SK-N-SH (cell line): ENCODE results near the gene PRKCA. TPM values are rescaled to one million over a fixed set of nuclear protein-coding genes. Genes with fewer than 3 reads are reported as not detected.
A peak's percentile ranks its signal among the peaks of the same experiment; 100 is the strongest.

Experiments
- CTCF ChIA-PET: fragments of 300-600, 350-600 bp; formaldehyde crosslinking; extraction: SDS; loops from one replicate; lab custom pipeline; 2021; lab: Yijun Ruan, JAX
- POLR2A ChIA-PET: fragments of 350-600 bp; sonication (Branson Sonifier 250); formaldehyde crosslinking; extraction: SDS; loops from one replicate; lab custom pipeline; 2020; ENCODE audit warnings: antibody characterized with exemption, inconsistent platforms; lab: Yijun Ruan, JAX
- DNase-seq: peaks from one replicate; pipeline ENCODE4 v3.0.0; 2012
- H2AFZ ChIP-seq: fragments of 200-600 bp; sonication (generic); 2 replicates; pipeline ENCODE4 v1.8.1; 2016; ENCODE audit warnings: antibody characterized with exemption, mild to moderate bottlenecking, low read depth
- H3F3A ChIP-seq: fragments of 200-600 bp; sonication (generic); replicated peaks from 2 replicates; pipeline ENCODE3; 2016; ENCODE audit warnings: antibody characterized with exemption, mild to moderate bottlenecking; ENCODE audit not compliant: insufficient read depth
- H3K27ac ChIP-seq, 2 experiments: fragments of 200-500 bp in 1 of 2; fragments of 200-600 bp in 1 of 2; sonication (Bioruptor generic) in 1 of 2; sonication (generic), shearing (Covaris generic) in 1 of 2; 2 replicates each; pipeline versions ENCODE4 v1.5.1 to v1.6.1; 2014 to 2016; ENCODE audit warnings: low read depth in 2 of 2, inconsistent platforms in 1 of 2, low read length in 1 of 2, mild to moderate bottlenecking in 1 of 2, mixed read lengths in 1 of 2
- H3K27me3 ChIP-seq: fragments of 200-600 bp; sonication (generic), shearing (Covaris generic); 2 replicates; pipeline ENCODE4 v1.6.1; 2016; ENCODE audit warnings: mixed run types; ENCODE audit not compliant: insufficient read depth
- H3K36me3 ChIP-seq, 2 experiments: fragments of 200-500 bp in 1 of 2; fragments of 200-600 bp in 1 of 2; sonication (Bioruptor generic) in 1 of 2; sonication (generic) in 1 of 2; replicated peaks in 1 of 2; 2 replicates each; pipeline versions ENCODE3 to v1.5.1; 2014 to 2016; ENCODE audit warnings: low read length in 1 of 2, mild to moderate bottlenecking in 1 of 2; ENCODE audit not compliant: insufficient read depth in 2 of 2, control insufficient read depth in 1 of 2
- H3K4me1 ChIP-seq, 2 experiments: fragments of 200-500 bp in 1 of 2; fragments of 200-600 bp in 1 of 2; sonication (Bioruptor generic) in 1 of 2; sonication (generic), shearing (Covaris generic) in 1 of 2; 2 replicates each; pipeline versions ENCODE4 v1.5.1 to v1.6.1; 2014 to 2016; ENCODE audit warnings: low read depth in 1 of 2, low read length in 1 of 2, mixed run types in 1 of 2; ENCODE audit not compliant: insufficient read depth in 2 of 2, control insufficient read depth in 1 of 2
- H3K4me2 ChIP-seq: fragments of 200-600 bp; sonication (generic), shearing (Covaris generic); 2 replicates; pipeline ENCODE4 v1.6.1; 2017; ENCODE audit warnings: mixed run types
- H3K4me3 ChIP-seq, 2 experiments: fragments of 200-500 bp in 1 of 2; fragments of 200-600 bp in 1 of 2; sonication (Bioruptor generic) in 1 of 2; sonication (generic), shearing (Covaris generic) in 1 of 2; 2 replicates each; pipeline versions ENCODE4 v1.5.1 to v1.8.1; 2014 to 2016; ENCODE audit warnings: low read depth in 2 of 2, inconsistent platforms in 1 of 2, low read length in 1 of 2, mild to moderate bottlenecking in 1 of 2, mixed read lengths in 1 of 2, moderate library complexity in 1 of 2
- H3K79me2 ChIP-seq: fragments of 200-600 bp; sonication (generic); 2 replicates; pipeline ENCODE4 v1.8.1; 2017; ENCODE audit warnings: mild to moderate bottlenecking; ENCODE audit not compliant: insufficient read depth
- H3K9ac ChIP-seq: fragments of 200-600 bp; sonication (generic); 2 replicates; pipeline ENCODE4 v1.6.1; 2017; ENCODE audit warnings: mixed run types
- H3K9me2 ChIP-seq: fragments of 200-600 bp; sonication (generic); 2 replicates; pipeline ENCODE4 v1.6.1; 2017; ENCODE audit warnings: mixed run types
- H3K9me3 ChIP-seq: fragments of 200-600 bp; sonication (generic); 2 replicates; pipeline ENCODE4 v1.6.1; 2017; ENCODE audit warnings: mixed run types, mild to moderate bottlenecking, moderate library complexity
- H4K20me1 ChIP-seq: fragments of 200-600 bp; sonication (generic); 2 replicates; pipeline ENCODE4 v1.6.1; 2017; ENCODE audit warnings: mild to moderate bottlenecking, mixed run types; ENCODE audit not compliant: insufficient read depth
- CHD2 ChIP-seq: fragments of 150-350 bp; IDR thresholded peaks from 2 replicates; pipeline ENCODE4 v1.6.1; 2018; ENCODE audit warnings: low read length; ENCODE audit not compliant: partially characterized antibody
- CTCF ChIP-seq: fragments of 200-600 bp; sonication (generic); IDR thresholded peaks from 2 replicates; pipeline ENCODE4 v1.6.1; 2017; ENCODE audit warnings: antibody characterized with exemption, mild to moderate bottlenecking, moderate library complexity
- ELF1 ChIP-seq: IDR thresholded peaks from 2 replicates; pipeline ENCODE4 v1.4.0; 2012
- EP300 ChIP-seq, 2 experiments: IDR thresholded peaks; 2 replicates each; pipeline versions ENCODE4 v1.4.0 to v1.6.1; 2012; ENCODE audit warnings: borderline replicate concordance in 1 of 2, low read depth in 1 of 2, low read length in 1 of 2
- EZH2phosphoT487 ChIP-seq: fragments of 200-600 bp; sonication (generic); IDR thresholded peaks from 2 replicates; pipeline ENCODE4 v1.6.1; 2017; ENCODE audit warnings: low read depth, mixed run types, mild to moderate bottlenecking, antibody characterized with exemption, moderate library complexity, borderline replicate concordance
- FOSL2 ChIP-seq: IDR thresholded peaks from 2 replicates; pipeline ENCODE4 v1.4.0; 2012; ENCODE audit warnings: low read depth, mild to moderate bottlenecking, moderate library complexity, borderline replicate concordance
- GABPA ChIP-seq: IDR thresholded peaks from 2 replicates; pipeline ENCODE4 v1.4.0; 2012; ENCODE audit warnings: low read depth, mild to moderate bottlenecking
- GATA2 ChIP-seq: sonication (generic); formaldehyde crosslinking; IDR thresholded peaks from 2 replicates; pipeline ENCODE4 v1.5.0; 2020; ENCODE audit warnings: mild to moderate bottlenecking, missing genetic modification reagents
- MEF2A ChIP-seq: IDR thresholded peaks from 2 replicates; pipeline ENCODE4 v1.4.0; 2012; ENCODE audit warnings: low read depth, borderline replicate concordance
- MXI1 ChIP-seq: IDR thresholded peaks from 2 replicates; pipeline ENCODE4 v1.6.1; 2012; ENCODE audit warnings: mild to moderate bottlenecking, low read depth, low read length, improper control_type of control experiment
- NFIC ChIP-seq: IDR thresholded peaks from 2 replicates; pipeline ENCODE4 v1.4.0; 2012; ENCODE audit warnings: borderline replicate concordance
- RAD21 ChIP-seq: IDR thresholded peaks from 2 replicates; pipeline ENCODE4 v1.6.1; 2012; ENCODE audit warnings: mild to moderate bottlenecking, low read length
- RCOR1 ChIP-seq: fragments of 150-350 bp; IDR thresholded peaks from 2 replicates; pipeline ENCODE4 v1.6.1; 2017; ENCODE audit warnings: antibody characterized with exemption, low read length
- RXRA ChIP-seq: IDR thresholded peaks from 2 replicates; pipeline ENCODE4 v1.4.0; 2012; ENCODE audit warnings: low read depth, mild to moderate bottlenecking, borderline replicate concordance
- SMC3 ChIP-seq: IDR thresholded peaks from 2 replicates; pipeline ENCODE4 v1.6.1; 2012; ENCODE audit warnings: low read depth, low read length, improper control_type of control experiment
- TAF1 ChIP-seq: IDR thresholded peaks from 2 replicates; pipeline ENCODE4 v1.6.1; 2012; ENCODE audit warnings: low read depth, mild to moderate bottlenecking, low read length, moderate library complexity, borderline replicate concordance
- TCF12 ChIP-seq: IDR thresholded peaks from 2 replicates; pipeline ENCODE4 v1.4.0; 2012
- USF1 ChIP-seq: IDR thresholded peaks from 2 replicates; pipeline ENCODE4 v1.4.0; 2012; ENCODE audit warnings: low read depth, borderline replicate concordance
- USF2 ChIP-seq: fragments of 150-350 bp; IDR thresholded peaks from 2 replicates; pipeline ENCODE4 v1.6.1; 2017; ENCODE audit warnings: antibody characterized with exemption, low read length, low read depth, borderline replicate concordance
- ZBTB33 ChIP-seq: IDR thresholded peaks from 2 replicates; pipeline ENCODE4 v1.4.0; 2012; ENCODE audit warnings: low read depth, borderline replicate concordance
- WGBS: methylation state at CpG from one replicate; pipeline ENCODE4 v1.1.6; 2017; ENCODE audit warnings: low lambda C conversion rate; 5-methylcytosine and 5-hydroxymethylcytosine counted together
- polyA plus RNA-seq, 3 experiments: library from polyadenylated mRNA; depleted of rRNA; stranded (reverse); fragments of >200 nt; gene quantifications; 2 replicates each; pipeline ENCODE4 v1.2.3, GENCODE V29; 2012

Gene PRKCA
- polyA plus RNA-seq, 1 of the 3 experiments (the other 2 are of a cell fraction), result 108 TPM

- CTCF ChIA-PET, result interaction anchor here (1.0 to 2.3 kb wide), 3 partner anchors 17 to 386 kb away, joined by 3 to 5 read pairs (median 4); no protein-coding TSS in a partner anchor
- Histone ChIP-seq H3K79me2 (no peaks in the 10 kb centered on the region), H2AFZ (no peak overlapping the region), H3K9ac (no peak overlapping the region), H3K9me3 (no peaks in the 10 kb centered on the region), H3K4me3 (no peak overlapping the region), H3K4me1 (no peaks in the 10 kb centered on the region), H3K36me3 (no peaks in the 10 kb centered on the region), H3K27ac (no peak overlapping the region), H3F3A (peaks cover 4% of the 10 kb centered on the region), H3K4me2 (no peak overlapping the region), H3K9me2 (no peaks in the 10 kb centered on the region), H3K27me3 (no peaks in the 10 kb centered on the region), H4K20me1 (no peaks in the 10 kb centered on the region)
- WGBS, result 91% methylated on average over 2 of the region's 2 CpGs
- POLR2A ChIA-PET, result no interaction called here
- DNase-seq, result no peak
- TF ChIP-seq GABPA (no peak), ELF1 (no peak), EP300 (IDR thresholded peaks at IDR 0.05; ENCODE audit: borderline replicate concordance in 1 of 2, low read depth in 1 of 2, low read length in 1 of 2) (no peak), USF2 (no peak), ZBTB33 (no peak), EZH2phosphoT487 (no peak), MEF2A (no peak), TAF1 (no peak), GATA2 (CRISPR knock-in tag) (no peak), USF1 (no peak), NFIC (no peak), RXRA (no peak), TCF12 (no peak), RCOR1 (no peak)
Observed at GRCh38 chr17:66287911-66288310, 14.5 kb upstream of the PRKCA start.

GRCh38 chr17:66290101-66290722, 12.2 kb upstream of the PRKCA start:
- no peaks in the 10 kb centered on the region for H3K4me1 ChIP-seq
- H3K9me3 ChIP-seq, result no peaks in the 10 kb centered on the region
- H3K27ac ChIP-seq, result no peak overlapping the region
- H3K9me2 ChIP-seq, result no peaks in the 10 kb centered on the region
- no peaks in the 10 kb centered on the region for H3K79me2 ChIP-seq
- no peaks in the 10 kb centered on the region for H3K27me3 ChIP-seq
- H4K20me1 ChIP-seq, result no peaks in the 10 kb centered on the region
- no peak overlapping the region for H3K4me2 ChIP-seq
- ChIA-PET CTCF (interaction anchor here (0.6 to 1.0 kb wide), 4 partner anchors 14 to 373 kb away, joined by 3 to 4 read pairs (median 3); no protein-coding TSS in a partner anchor), POLR2A (no interaction called here)
- 89% methylated on average over 4 of the region's 4 CpGs for whole genome bisulfite sequencing
- no peaks in the 10 kb centered on the region for H3K36me3 ChIP-seq
- DNase-seq, result peak; percentile 58
- peaks cover 4% of the 10 kb centered on the region for H3F3A ChIP-seq
- no peak overlapping the region for H3K4me3 ChIP-seq
- no peak overlapping the region for H2AFZ ChIP-seq
- H3K9ac ChIP-seq, result no peak overlapping the region
- no peak for TF ChIP-seq TCF12
- no peak for TF ChIP-seq ZBTB33
- TF ChIP-seq ELF1, result no peak
- TF ChIP-seq CHD2, result no peak
- no peak for TF ChIP-seq RXRA
- peak; percentile 52; the same call in 1 of the 2 replicates for TF ChIP-seq SMC3
- no peak for TF ChIP-seq FOSL2
- peak; percentile 46 for TF ChIP-seq CTCF
- no peak for TF ChIP-seq MXI1
- peak; percentile 78 for TF ChIP-seq RAD21
